K562 (cell line): ENCODE results near the gene C1orf105. TPM values are rescaled to one million over a fixed set of nuclear protein-coding genes. Genes with fewer than 3 reads are reported as not detected.

Experiments used
- ATAC-seq: fragments of 200-7000 bp; cut with Tn5 transposase; 3 replicates; pipeline ENCODE4 v1.9.1; 2020; ENCODE audit warnings: moderate library complexity
- BruUV-seq: library from RNA; stranded (reverse); fragments of 400-500 nt; replicated peaks from 2 replicates; lab custom pipeline; 2021; lab: Mats Ljungman, UMichigan
- CTCF ChIA-PET: fragments of 300-600 bp; formaldehyde crosslinking; extraction: SDS; loops from one replicate; lab custom pipeline; 2021; ENCODE audit warnings: low intra/inter-chr PET ratio; lab: Yijun Ruan, JAX
- POLR2A ChIA-PET: fragments of 300-600, 350-650 bp; sonication (Branson Sonifier 250); formaldehyde crosslinking; extraction: SDS; loops from one replicate; lab custom pipeline; 2021; ENCODE audit warnings: antibody characterized with exemption, inconsistent platforms; lab: Yijun Ruan, JAX
- DNase-seq, 4 experiments: peaks; one replicate each; pipeline versions ENCODE4 v3.0.0 to v3.0.0-alpha.2; 2011 to 2018; ENCODE audit warnings: low spot score in 3 of 4, mixed read lengths in 3 of 4; ENCODE audit errors: extremely low read depth in 1 of 4
- FAIRE-seq: peaks from 2 replicates; lab custom pipeline; 2011; peaks lifted over from hg19 to GRCh38; lab: Jason Lieb, UNC
- H2AFZ ChIP-seq: 2 replicates; pipeline ENCODE4 v1.6.0; 2011; ENCODE audit warnings: low read depth, low read length, control low read depth, inconsistent platforms
- H3K27ac ChIP-seq: fragments of 200-600 bp; 3 replicates; pipeline ENCODE4 v1.8.0; 2011; ENCODE audit warnings: low read depth, mild to moderate bottlenecking, control low read depth, inconsistent platforms, low read length, moderate library complexity, mixed read lengths; ENCODE audit errors: extremely low read depth
- H3K27me3 ChIP-seq, 2 experiments: fragments of 300-600 bp in 1 of 2; 2 replicates in 1 of 2; 3 replicates in 1 of 2; pipeline versions ENCODE4 v1.6.0 to v1.8.0; 2011; ENCODE audit warnings: inconsistent platforms in 2 of 2, low read length in 2 of 2, mild to moderate bottlenecking in 1 of 2, mixed read lengths in 1 of 2, moderate library complexity in 1 of 2; ENCODE audit not compliant: control insufficient read depth in 2 of 2, insufficient read depth in 2 of 2
- H3K36me3 ChIP-seq: fragments of 300-600 bp; 3 replicates; pipeline ENCODE4 v1.8.0; 2011; ENCODE audit warnings: mild to moderate bottlenecking, low read length, inconsistent platforms; ENCODE audit not compliant: control insufficient read depth, insufficient read depth
- H3K4me1 ChIP-seq, 2 experiments: fragments of 200-600 bp in 1 of 2; replicated peaks in 1 of 2; 2 replicates in 1 of 2; 3 replicates in 1 of 2; pipeline versions ENCODE4 v1.5.1 to v1.8.0; 2011; ENCODE audit warnings: inconsistent platforms in 2 of 2, low read length in 2 of 2, mild to moderate bottlenecking in 1 of 2, mixed read lengths in 1 of 2, moderate library complexity in 1 of 2; ENCODE audit not compliant: control insufficient read depth in 2 of 2, insufficient read depth in 2 of 2
- H3K4me2 ChIP-seq: 2 replicates; pipeline ENCODE4 v1.6.1; 2011; ENCODE audit warnings: low read length, control low read depth, inconsistent platforms, mixed read lengths; ENCODE audit not compliant: insufficient read depth
- H3K4me3 ChIP-seq: fragments of 200-600 bp; sonication (generic), shearing (Covaris generic); 2 replicates; pipeline ENCODE4 v1.5.1; 2016; ENCODE audit warnings: control low read depth, inconsistent platforms
- H3K79me2 ChIP-seq: fragments of 200-600 bp; 3 replicates; pipeline ENCODE4 v1.8.0; 2011; ENCODE audit warnings: low read length, inconsistent platforms; ENCODE audit not compliant: control insufficient read depth, insufficient read depth
- H3K9ac ChIP-seq, 2 experiments: 2 replicates each; pipeline versions ENCODE4 v1.6.0 to v1.6.1; 2011; ENCODE audit warnings: low read depth in 2 of 2, low read length in 2 of 2, control low read depth in 1 of 2, inconsistent platforms in 1 of 2, mild to moderate bottlenecking in 1 of 2, mixed read lengths in 1 of 2; ENCODE audit not compliant: insufficient read depth in 1 of 2
- H3K9me1 ChIP-seq: one replicate; pipeline ENCODE4 v1.6.0; 2011; ENCODE audit warnings: inconsistent platforms, mild to moderate bottlenecking, low read length, moderate library complexity; ENCODE audit not compliant: control insufficient read depth, insufficient read depth
- H3K9me3 ChIP-seq: replicated peaks from 2 replicates; pipeline ENCODE4 v1.5.1; 2011; ENCODE audit warnings: low read depth, low read length, inconsistent platforms; ENCODE audit not compliant: control insufficient read depth, insufficient read depth
- H4K20me1 ChIP-seq: replicated peaks from 2 replicates; pipeline ENCODE4 v1.6.1; 2011; ENCODE audit warnings: low read length, inconsistent platforms, mixed read lengths; ENCODE audit not compliant: control insufficient read depth, insufficient read depth
- ARNT ChIP-seq, 2 experiments: fragments of 450-650 bp; IDR thresholded peaks; 2 replicates each; pipeline ENCODE4 v1.6.1; 2016; ENCODE audit warnings: mild to moderate bottlenecking in 1 of 2
- DMBX1 ChIP-seq: fragments of 250-450 bp; sonication (Bioruptor Pico); IDR thresholded peaks from 2 replicates; pipeline ENCODE4 v1.8.0; 2022; ENCODE audit warnings: inconsistent platforms, mild to moderate bottlenecking, moderate library complexity, borderline replicate concordance
- DPF2 ChIP-seq: fragments of 450-650 bp; IDR thresholded peaks from 2 replicates; pipeline ENCODE4 v1.6.1; 2016
- HMG20B ChIP-seq: fragments of 250-450 bp; sonication (Bioruptor Pico); IDR thresholded peaks from 2 replicates; pipeline ENCODE4 v1.5.0; 2021; ENCODE audit warnings: mild to moderate bottlenecking
- KLF6 ChIP-seq: fragments of 250-450 bp; sonication (Bioruptor Pico); IDR thresholded peaks from 2 replicates; pipeline ENCODE4 v1.4.0; 2020; ENCODE audit warnings: mild to moderate bottlenecking, moderate library complexity, borderline replicate concordance
- LARP7 ChIP-seq: fragments of 450-650 bp; IDR thresholded peaks from 2 replicates; pipeline ENCODE4 v1.6.1; 2016
- SIN3A ChIP-seq, 2 experiments: fragments of 150-350 bp in 1 of 2; IDR thresholded peaks; 2 replicates each; pipeline ENCODE4 v1.6.1; 2011 to 2016; ENCODE audit warnings: borderline replicate concordance in 2 of 2, low read depth in 2 of 2, low read length in 2 of 2, mild to moderate bottlenecking in 2 of 2, moderate library complexity in 2 of 2; ENCODE audit not compliant: control insufficient read depth in 1 of 2
- WHSC1 ChIP-seq: IDR thresholded peaks from one replicate; pipeline ENCODE4 v1.6.1; 2012; ENCODE audit warnings: low read length, control low read depth, inconsistent platforms
- ZKSCAN1 ChIP-seq: fragments of 150-350 bp; IDR thresholded peaks from 2 replicates; pipeline ENCODE4 v1.6.1; 2016; ENCODE audit warnings: low read depth, low read length
- ZNF696 ChIP-seq: fragments of 250-450 bp; sonication (Bioruptor Pico); conservative IDR thresholded peaks from 2 replicates; pipeline ENCODE4 v1.4.0; 2020; ENCODE audit warnings: mild to moderate bottlenecking, moderate library complexity
- WGBS: fragments of 100-300 bp; shearing (Covaris generic); methylation state at CpG from one replicate; pipeline ENCODE4 v1.1.6; 2016; ENCODE audit warnings: low coverage, mixed read lengths; ENCODE audit not compliant: insufficient coverage; ENCODE audit errors: missing lambda C conversion rate; 5-methylcytosine and 5-hydroxymethylcytosine counted together
- in situ Hi-C: fragments of 300-500 bp; cut with MboI; formaldehyde crosslinking; loops from 4 replicates; pipeline ENCODE4 v1.15.0; 2018; ENCODE audit warnings: inconsistent platforms, mixed read lengths
- intact Hi-C: fragments of 100-400 bp; cut with micrococcal nuclease; formaldehyde crosslinking; loops from 2 replicates; pipeline ENCODE4 v1.14.2; 2022
- polyA plus RNA-seq, 8 experiments: library from polyadenylated mRNA; depleted of rRNA in 4 of 8; stranded (reverse) in 5 of 8; unstranded in 3 of 8; fragments of >200 nt; fragmentation: Nextera tagmentation in 2 of 8; fragmentation: Illumina TruSeq in 1 of 8; extraction: Ambion mirVana in 2 of 8; extraction: Trizol in 1 of 8; gene quantifications; 2 replicates each; pipeline versions ENCODE4 v1.2.1 to v1.2.3, GENCODE V29; 2011 to 2014; ENCODE audit warnings: inconsistent platforms in 1 of 8, missing spikeins in 1 of 8
- total RNA-seq, 7 experiments: library from RNA; depleted of rRNA in 6 of 7; stranded (reverse); fragments of >200 nt in 6 of 7; fragmentation: Illumina TruSeq in 2 of 7; extraction: Trizol in 2 of 7; gene quantifications; 2 replicates each; pipeline versions ENCODE4 v1.2.1 to v1.2.3, GENCODE V29; 2011 to 2021; ENCODE audit warnings: low replicate concordance in 1 of 7
- TF ChIP-seq, protein P1 (sequence below): fragments of 450-650 bp; IDR thresholded peaks from 2 replicates; pipeline ENCODE4 v1.6.1; 2016; ENCODE audit warnings: antibody characterized with exemption
- TF ChIP-seq, protein P2 (sequence below): IDR thresholded peaks from 2 replicates; pipeline ENCODE4 v1.6.1; 2014; ENCODE audit warnings: antibody characterized with exemption
- TF ChIP-seq, protein P3 (sequence below): sonication (generic); formaldehyde crosslinking; IDR thresholded peaks from 2 replicates; pipeline ENCODE4 v1.8.0; 2023; ENCODE audit warnings: missing genetic modification reagents, mild to moderate bottlenecking, borderline replicate concordance
- TF ChIP-seq, protein P4 (sequence below): fragments of 250-450 bp; sonication (Bioruptor Pico); IDR thresholded peaks from 2 replicates; pipeline ENCODE4 v1.8.0; 2021; ENCODE audit warnings: moderate library complexity, mild to moderate bottlenecking, inconsistent platforms

The C1orf105 gene
- total and polyA plus RNA-seq, 9 of the 15 experiments (the other 6 are each of a cell fraction or from before 2014, with no cell fraction given): 0.08 TPM; not detected in 8

DNA sequence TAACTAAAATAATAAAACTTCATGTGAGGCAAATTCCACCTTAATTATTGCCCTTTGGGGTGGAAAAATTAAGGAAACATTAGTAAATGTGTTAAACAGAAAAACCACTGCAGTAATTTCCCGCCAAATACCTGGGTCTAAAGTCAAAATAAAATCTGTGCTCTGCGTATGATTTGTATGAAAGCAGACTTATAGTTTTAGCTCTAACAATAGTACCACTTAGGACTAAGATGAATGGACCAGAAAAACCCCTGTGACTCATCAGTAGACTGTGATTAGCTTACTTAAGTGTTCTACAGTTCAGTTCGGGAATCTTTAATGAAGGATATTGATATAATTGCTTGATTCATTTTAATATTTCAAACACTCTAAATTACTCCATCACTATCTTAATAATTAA, 23.3 kb upstream of the C1orf105 start:
- H2AFZ ChIP-seq: no peak overlapping the region
- no peaks in the 10 kb centered on the region for H3K79me2 ChIP-seq
- no peaks in the 10 kb centered on the region for H4K20me1 ChIP-seq
- no peaks in the 10 kb centered on the region for H3K36me3 ChIP-seq
- no peaks in the 10 kb centered on the region; a peak in 1 of 5 replicates for H3K4me1 ChIP-seq
- in situ Hi-C loops (loop anchor here (10.0 kb wide), 1 partner anchor 592 kb away; no protein-coding TSS in a partner anchor), intact Hi-C loops (loop anchor here (5.0 to 10.0 kb wide), 2 partner anchors 595 to 742 kb away; partner anchors contain the start of gene MYOC)
- BruUV-seq: no TSS peak
- 0 out of 5 replicates have a peak, but pooled peaks cover 0 to 4% of the 10 kb centered on the region in 2 experiments for H3K27me3 ChIP-seq
- H3K9me3 ChIP-seq: no peaks in the 10 kb centered on the region
- CTCF ChIA-PET: no interaction called here
- no peaks in the 10 kb centered on the region for H3K9me1 ChIP-seq
- no peak overlapping the region for H3K4me2 ChIP-seq
- POLR2A ChIA-PET: interaction anchor here (1.1 kb wide), 1 partner anchor 19 kb away, joined by 3 read pairs; no protein-coding TSS in a partner anchor
- H3K27ac ChIP-seq: no peak overlapping the region
- FAIRE-seq (no peak), DNase-seq (no peak), ATAC-seq (no peak)
- no peak for TF ChIP-seq KLF6 (CRISPR knock-in tag)
- TF ChIP-seq HMG20B: no peak
- TF ChIP-seq WHSC1: no peak
- no peak for TF ChIP-seq ARNT (IDR thresholded peaks at IDR 0.05)
- TF ChIP-seq SIN3A (IDR thresholded peaks at IDR 0.05; ENCODE audit: borderline replicate concordance in 2 of 2, control insufficient read depth in 1 of 2, low read depth in 2 of 2, low read length in 2 of 2): no peak
- TF ChIP-seq, protein P1, sequence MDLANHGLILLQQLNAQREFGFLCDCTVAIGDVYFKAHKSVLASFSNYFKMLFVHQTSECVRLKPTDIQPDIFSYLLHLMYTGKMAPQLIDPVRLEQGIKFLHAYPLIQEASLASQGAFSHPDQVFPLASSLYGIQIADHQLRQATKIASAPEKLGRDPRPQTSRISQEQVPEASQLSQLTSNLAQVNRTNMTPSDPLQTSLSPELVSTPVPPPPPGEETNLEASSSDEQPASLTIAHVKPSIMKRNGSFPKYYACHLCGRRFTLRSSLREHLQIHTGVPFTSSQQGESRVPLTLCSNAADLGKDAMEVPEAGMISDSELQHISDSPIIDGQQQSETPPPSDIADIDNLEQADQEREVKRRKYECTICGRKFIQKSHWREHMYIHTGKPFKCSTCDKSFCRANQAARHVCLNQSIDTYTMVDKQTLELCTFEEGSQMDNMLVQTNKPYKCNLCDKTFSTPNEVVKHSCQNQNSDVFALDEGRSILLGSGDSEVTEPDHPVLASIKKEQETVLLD: no peak
- TF ChIP-seq ZKSCAN1: no peak
- TF ChIP-seq, protein P2, sequence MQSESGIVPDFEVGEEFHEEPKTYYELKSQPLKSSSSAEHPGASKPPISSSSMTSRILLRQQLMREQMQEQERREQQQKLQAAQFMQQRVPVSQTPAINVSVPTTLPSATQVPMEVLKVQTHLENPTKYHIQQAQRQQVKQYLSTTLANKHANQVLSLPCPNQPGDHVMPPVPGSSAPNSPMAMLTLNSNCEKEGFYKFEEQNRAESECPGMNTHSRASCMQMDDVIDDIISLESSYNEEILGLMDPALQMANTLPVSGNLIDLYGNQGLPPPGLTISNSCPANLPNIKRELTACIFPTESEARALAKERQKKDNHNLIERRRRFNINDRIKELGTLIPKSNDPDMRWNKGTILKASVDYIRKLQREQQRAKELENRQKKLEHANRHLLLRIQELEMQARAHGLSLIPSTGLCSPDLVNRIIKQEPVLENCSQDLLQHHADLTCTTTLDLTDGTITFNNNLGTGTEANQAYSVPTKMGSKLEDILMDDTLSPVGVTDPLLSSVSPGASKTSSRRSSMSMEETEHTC: no peak
- TF ChIP-seq, protein P3, sequence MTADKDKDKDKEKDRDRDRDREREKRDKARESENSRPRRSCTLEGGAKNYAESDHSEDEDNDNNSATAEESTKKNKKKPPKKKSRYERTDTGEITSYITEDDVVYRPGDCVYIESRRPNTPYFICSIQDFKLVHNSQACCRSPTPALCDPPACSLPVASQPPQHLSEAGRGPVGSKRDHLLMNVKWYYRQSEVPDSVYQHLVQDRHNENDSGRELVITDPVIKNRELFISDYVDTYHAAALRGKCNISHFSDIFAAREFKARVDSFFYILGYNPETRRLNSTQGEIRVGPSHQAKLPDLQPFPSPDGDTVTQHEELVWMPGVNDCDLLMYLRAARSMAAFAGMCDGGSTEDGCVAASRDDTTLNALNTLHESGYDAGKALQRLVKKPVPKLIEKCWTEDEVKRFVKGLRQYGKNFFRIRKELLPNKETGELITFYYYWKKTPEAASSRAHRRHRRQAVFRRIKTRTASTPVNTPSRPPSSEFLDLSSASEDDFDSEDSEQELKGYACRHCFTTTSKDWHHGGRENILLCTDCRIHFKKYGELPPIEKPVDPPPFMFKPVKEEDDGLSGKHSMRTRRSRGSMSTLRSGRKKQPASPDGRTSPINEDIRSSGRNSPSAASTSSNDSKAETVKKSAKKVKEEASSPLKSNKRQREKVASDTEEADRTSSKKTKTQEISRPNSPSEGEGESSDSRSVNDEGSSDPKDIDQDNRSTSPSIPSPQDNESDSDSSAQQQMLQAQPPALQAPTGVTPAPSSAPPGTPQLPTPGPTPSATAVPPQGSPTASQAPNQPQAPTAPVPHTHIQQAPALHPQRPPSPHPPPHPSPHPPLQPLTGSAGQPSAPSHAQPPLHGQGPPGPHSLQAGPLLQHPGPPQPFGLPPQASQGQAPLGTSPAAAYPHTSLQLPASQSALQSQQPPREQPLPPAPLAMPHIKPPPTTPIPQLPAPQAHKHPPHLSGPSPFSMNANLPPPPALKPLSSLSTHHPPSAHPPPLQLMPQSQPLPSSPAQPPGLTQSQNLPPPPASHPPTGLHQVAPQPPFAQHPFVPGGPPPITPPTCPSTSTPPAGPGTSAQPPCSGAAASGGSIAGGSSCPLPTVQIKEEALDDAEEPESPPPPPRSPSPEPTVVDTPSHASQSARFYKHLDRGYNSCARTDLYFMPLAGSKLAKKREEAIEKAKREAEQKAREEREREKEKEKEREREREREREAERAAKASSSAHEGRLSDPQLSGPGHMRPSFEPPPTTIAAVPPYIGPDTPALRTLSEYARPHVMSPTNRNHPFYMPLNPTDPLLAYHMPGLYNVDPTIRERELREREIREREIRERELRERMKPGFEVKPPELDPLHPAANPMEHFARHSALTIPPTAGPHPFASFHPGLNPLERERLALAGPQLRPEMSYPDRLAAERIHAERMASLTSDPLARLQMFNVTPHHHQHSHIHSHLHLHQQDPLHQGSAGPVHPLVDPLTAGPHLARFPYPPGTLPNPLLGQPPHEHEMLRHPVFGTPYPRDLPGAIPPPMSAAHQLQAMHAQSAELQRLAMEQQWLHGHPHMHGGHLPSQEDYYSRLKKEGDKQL: no peak
- TF ChIP-seq, protein P4, sequence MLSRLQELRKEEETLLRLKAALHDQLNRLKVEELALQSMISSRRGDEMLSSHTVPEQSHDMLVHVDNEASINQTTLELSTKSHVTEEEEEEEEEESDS (CRISPR knock-in tag): no peak
- TF ChIP-seq DPF2: no peak
- TF ChIP-seq ZNF696 (CRISPR knock-in tag): no peak
- TF ChIP-seq LARP7: no peak
- no peak for TF ChIP-seq DMBX1 (CRISPR knock-in tag)
- WGBS: 18% methylated on average over 3 of the region's 3 CpGs
- H3K4me3 ChIP-seq: no peak overlapping the region
- H3K9ac ChIP-seq: no peak overlapping the region
